OCI-LY1 (cell line): ENCODE data around the gene KIAA1191.

Source experiments
- H2AFZ ChIP-seq: fragments of 200-600 bp; sonication (generic), shearing (Covaris generic); 2 replicates; pipeline ENCODE4 v1.6.0; 2014; ENCODE audit warnings: antibody characterized with exemption, mild to moderate bottlenecking, low read length
- H3F3A ChIP-seq: fragments of 200-600 bp; sonication (generic), shearing (Covaris generic); 2 replicates; pipeline ENCODE4 v1.6.0; 2014; ENCODE audit warnings: mild to moderate bottlenecking, antibody characterized with exemption, low read length, moderate library complexity; ENCODE audit not compliant: insufficient read depth
- H3K27ac ChIP-seq: fragments of 200-600 bp; sonication (generic); 2 replicates; pipeline ENCODE4 v1.5.1; 2014; ENCODE audit warnings: low read length, mixed run types, mild to moderate bottlenecking, low read depth; ENCODE audit not compliant: poor library complexity, severe bottlenecking
- H3K27me3 ChIP-seq: fragments of 200-600 bp; sonication (generic); 2 replicates; pipeline ENCODE4 v1.6.0; 2014; ENCODE audit warnings: antibody characterized with exemption, mild to moderate bottlenecking, low read length, moderate library complexity; ENCODE audit not compliant: insufficient read depth
- H3K36me3 ChIP-seq: fragments of 200-600 bp; sonication (generic); 2 replicates; pipeline ENCODE4 v1.6.1; 2014; ENCODE audit warnings: mild to moderate bottlenecking, antibody characterized with exemption, low read length, moderate library complexity, mixed read lengths; ENCODE audit not compliant: insufficient read depth
- H3K4me1 ChIP-seq: fragments of 200-600 bp; sonication (generic); 2 replicates; pipeline ENCODE4 v1.5.1; 2014; ENCODE audit warnings: mild to moderate bottlenecking, low read length, moderate library complexity; ENCODE audit not compliant: insufficient read depth, severe bottlenecking
- H3K4me2 ChIP-seq: fragments of 200-600 bp; sonication (generic), shearing (Covaris generic); 2 replicates; pipeline ENCODE4 v1.6.1; 2014; ENCODE audit warnings: low read length
- H3K4me3 ChIP-seq: fragments of 200-600 bp; sonication (generic); 2 replicates; pipeline ENCODE4 v1.5.1; 2014; ENCODE audit warnings: low read length, low read depth, mild to moderate bottlenecking, mixed read lengths; ENCODE audit not compliant: poor library complexity, severe bottlenecking
- H3K79me2 ChIP-seq: fragments of 200-600 bp; shearing (Covaris generic); 2 replicates; pipeline ENCODE4 v1.6.1; 2016; ENCODE audit warnings: mixed run types, low read length, mixed read lengths; ENCODE audit not compliant: insufficient read depth
- H3K9ac ChIP-seq: fragments of 200-600 bp; sonication (generic), shearing (Covaris generic); 2 replicates; pipeline ENCODE4 v1.6.1; 2014; ENCODE audit warnings: mild to moderate bottlenecking, low read length, mixed read lengths
- H3K9me2 ChIP-seq: fragments of 200-600 bp; sonication (generic), shearing (Covaris generic); 2 replicates; pipeline ENCODE4 v1.6.1; 2014; ENCODE audit warnings: low read depth, mild to moderate bottlenecking, low read length, mixed read lengths
- H3K9me3 ChIP-seq: fragments of 200-600 bp; shearing (Covaris generic); 2 replicates; pipeline ENCODE4 v1.6.1; 2014; ENCODE audit warnings: low read length, mixed read lengths
- H4K20me1 ChIP-seq: fragments of 200-600 bp; sonication (generic), shearing (Covaris generic); 2 replicates; pipeline ENCODE4 v1.6.0; 2016; ENCODE audit warnings: mild to moderate bottlenecking, low read length; ENCODE audit not compliant: insufficient read depth
- CTCF ChIP-seq: fragments of 200-600 bp; sonication (generic), shearing (Covaris generic); IDR thresholded peaks from 2 replicates; pipeline ENCODE4 v1.5.1; 2017; ENCODE audit warnings: mild to moderate bottlenecking, antibody characterized with exemption, low read length, moderate library complexity, mixed read lengths
- EZH2 ChIP-seq: fragments of 200-600 bp; sonication (generic), shearing (Covaris generic); IDR thresholded peaks from 2 replicates; pipeline ENCODE4 v1.8.0; 2017; ENCODE audit warnings: borderline replicate concordance, mixed run types, mild to moderate bottlenecking, antibody characterized with exemption, low read length, moderate library complexity, mixed read lengths

Gene KIAA1191

GRCh38 chr5:176383248-176383905, 21.8 kb upstream of the KIAA1191 start:
- no peaks in the 10 kb centered on the region for H3K9me2 ChIP-seq
- H3K9me3 ChIP-seq = no peaks in the 10 kb centered on the region
- no peak overlapping the region for H3K4me3 ChIP-seq
- H3K36me3 ChIP-seq = peaks cover 86% of the 10 kb centered on the region
- no peak overlapping the region for H2AFZ ChIP-seq
- peaks cover 30% of the 10 kb centered on the region for H3K79me2 ChIP-seq
- H3K4me2 ChIP-seq = no peak overlapping the region
- no peak overlapping the region for H3K9ac ChIP-seq
- no peak overlapping the region for H3K27ac ChIP-seq
- no peaks in the 10 kb centered on the region for H3K27me3 ChIP-seq
- TF ChIP-seq CTCF (no peak), EZH2 (no peak)
- H3K4me1 ChIP-seq = peaks cover 19% of the 10 kb centered on the region
- peaks cover 7% of the 10 kb centered on the region; the same call in 1 of the 2 replicates for H3F3A ChIP-seq
- H4K20me1 ChIP-seq = no peaks in the 10 kb centered on the region

GRCh38 chr5:176382721-176383120, 21.2 kb upstream of the KIAA1191 start:
- Histone ChIP-seq H3K9me2 (no peaks in the 10 kb centered on the region), H3K4me3 (no peak overlapping the region), H3F3A (peaks cover 7% of the 10 kb centered on the region; the same call in 1 of the 2 replicates), H3K27ac (no peak overlapping the region), H3K27me3 (no peaks in the 10 kb centered on the region), H3K4me2 (no peak overlapping the region), H2AFZ (no peak overlapping the region), H3K9me3 (no peaks in the 10 kb centered on the region), H4K20me1 (no peaks in the 10 kb centered on the region), H3K36me3 (peaks cover 81% of the 10 kb centered on the region), H3K9ac (no peak overlapping the region), H3K4me1 (peaks cover 19% of the 10 kb centered on the region), H3K79me2 (peaks cover 23% of the 10 kb centered on the region)
- TF ChIP-seq CTCF = no peak
- TF ChIP-seq EZH2 = no peak

GRCh38 chr5:176381979-176382378, 20.4 kb upstream of the KIAA1191 start:
- Histone ChIP-seq H3K9me2 (no peaks in the 10 kb centered on the region), H2AFZ (no peak overlapping the region), H3K4me3 (no peak overlapping the region), H3K9ac (no peak overlapping the region), H3K4me2 (no peak overlapping the region), H3K9me3 (no peaks in the 10 kb centered on the region), H3F3A (peaks cover 7% of the 10 kb centered on the region; the same call in 1 of the 2 replicates), H3K27me3 (no peaks in the 10 kb centered on the region), H4K20me1 (no peaks in the 10 kb centered on the region), H3K79me2 (peaks cover 16% of the 10 kb centered on the region), H3K4me1 (peaks cover 12% of the 10 kb centered on the region), H3K36me3 (peaks cover 73% of the 10 kb centered on the region), H3K27ac (no peak overlapping the region)
- no peak for TF ChIP-seq EZH2
- no peak for TF ChIP-seq CTCF
